Measurements from ENCODE around the gene AP2A2.

GRCh38 chr11:925496-926301 is at the start of gene AP2A2:
- peak in 4 of 5 experiments; percentile 92 to 98 (median 96) for TF ChIP-seq CTCF (IDR thresholded peaks at IDR 0.05 in 4 of 5, conservative IDR thresholded peaks at IDR 0.05 in 1 of 5)
- TF ChIP-seq POLR2A (IDR thresholded peaks at IDR 0.05): peak; percentile 80 to 83
